Kidney (tissue), 14 donors: ENCODE data around the gene SEMA6A. TPM values are rescaled to one million over a fixed set of nuclear protein-coding genes. Genes with fewer than 3 reads are reported as not detected.

Source experiments
- DNase-seq, 5 donors: peaks; one replicate each; pipeline ENCODE4 v3.0.0-alpha.2; 2013 to 2020
- FAIRE-seq: peaks from 2 replicates; lab custom pipeline; 2012; peaks lifted over from hg19 to GRCh38; lab: Jason Lieb, UNC
- H3K27ac ChIP-seq, 2 donors: one replicate each; pipeline ENCODE4 v1.7.0; 2013; ENCODE audit warnings: low read depth in 2 of 2, low read length in 2 of 2, inconsistent platforms in 1 of 2
- H3K27me3 ChIP-seq: one replicate; pipeline ENCODE4 v1.7.1; 2013; ENCODE audit warnings: low read length, inconsistent platforms; ENCODE audit not compliant: control insufficient read depth, insufficient read depth
- H3K36me3 ChIP-seq, 3 donors: one replicate each; pipeline versions ENCODE4 v1.7.0 to v1.7.1; 2013; ENCODE audit warnings: low read length in 3 of 3, control low read depth in 1 of 3, inconsistent platforms in 1 of 3; ENCODE audit not compliant: insufficient read depth in 3 of 3, control insufficient read depth in 2 of 3
- H3K4me1 ChIP-seq, 3 donors: one replicate each; pipeline versions ENCODE4 v1.7.0 to v1.7.1; 2013; ENCODE audit warnings: low read length in 3 of 3, inconsistent platforms in 1 of 3, low read depth in 1 of 3; ENCODE audit not compliant: control insufficient read depth in 2 of 3, insufficient read depth in 2 of 3
- H3K4me3 ChIP-seq, 3 donors: one replicate each; pipeline versions ENCODE4 v1.7.0 to v1.8.1; 2013; ENCODE audit warnings: low read length in 3 of 3, control low read depth in 1 of 3, inconsistent platforms in 1 of 3
- H3K9ac ChIP-seq, 3 donors: one replicate each; pipeline versions ENCODE4 v1.7.0 to v1.7.1; 2013; ENCODE audit warnings: low read length in 3 of 3, control low read depth in 1 of 3, inconsistent platforms in 1 of 3
- H3K9me3 ChIP-seq, 3 donors: one replicate each; pipeline versions ENCODE4 v1.7.0 to v1.7.1; 2013; ENCODE audit warnings: low read length in 3 of 3, control low read depth in 1 of 3, inconsistent platforms in 1 of 3; ENCODE audit not compliant: control insufficient read depth in 2 of 3, insufficient read depth in 1 of 3
- intact Hi-C: fragments of 100-400 bp; cut with DNase I; formaldehyde crosslinking; loops from one replicate; pipeline ENCODE4 v1.11.1; 2022
- polyA plus RNA-seq: library from polyadenylated mRNA; stranded (reverse); fragments of 350-450 nt; fragmentation: Illumina TruSeq; extraction: RNeasy Lipid Tissue Mini Kit (QIAGEN cat#74804); gene quantifications from one replicate; pipeline ENCODE4 v1.2.3, GENCODE V29; 2014; ENCODE audit warnings: low read depth, low replicate concordance; ENCODE audit not compliant: insufficient read depth
- total RNA-seq: library from RNA; stranded (reverse); fragmentation: NEBNext Ultra II Directional; extraction: Animal tissue kit (Norgen Biotek cat#: 25700); gene quantifications from one replicate; pipeline ENCODE4 v1.2.1, GENCODE V29; 2021
- TF ChIP-seq, protein P1 (sequence below): IDR thresholded peaks from 3 replicates; pipeline ENCODE4 v1.5.1; 2012; ENCODE audit warnings: mild to moderate bottlenecking, moderate library complexity, borderline replicate concordance; ENCODE audit not compliant: insufficient read depth; ENCODE audit errors: extremely low read depth
- donor health status: control.
- donor health status: control.
- donor health status: control.
- donor health status: control.
- donor health status: control.
- donor health status: DM: yes; HTN: yes; CAD: no.
- donor health status: Normal renal cell carcinoma (clear cell type).

Gene SEMA6A
- total and polyA plus RNA-seq, 2 donors from 2014 or later = 4.0 to 51.6 TPM

- DNase-seq (no peak), FAIRE-seq (no peak)
- Histone ChIP-seq H3K4me1 (peaks cover 0 to 7% (median 4%) of the 10 kb centered on the region in 3 donors), H3K27ac (no peak overlapping the region), H3K9me3 (no peaks in the 10 kb centered on the region), H3K36me3 (no peaks in the 10 kb centered on the region), H3K9ac (no peak overlapping the region), H3K27me3 (no peaks in the 10 kb centered on the region), H3K4me3 (no peak overlapping the region)
- TF ChIP-seq, protein P1, sequence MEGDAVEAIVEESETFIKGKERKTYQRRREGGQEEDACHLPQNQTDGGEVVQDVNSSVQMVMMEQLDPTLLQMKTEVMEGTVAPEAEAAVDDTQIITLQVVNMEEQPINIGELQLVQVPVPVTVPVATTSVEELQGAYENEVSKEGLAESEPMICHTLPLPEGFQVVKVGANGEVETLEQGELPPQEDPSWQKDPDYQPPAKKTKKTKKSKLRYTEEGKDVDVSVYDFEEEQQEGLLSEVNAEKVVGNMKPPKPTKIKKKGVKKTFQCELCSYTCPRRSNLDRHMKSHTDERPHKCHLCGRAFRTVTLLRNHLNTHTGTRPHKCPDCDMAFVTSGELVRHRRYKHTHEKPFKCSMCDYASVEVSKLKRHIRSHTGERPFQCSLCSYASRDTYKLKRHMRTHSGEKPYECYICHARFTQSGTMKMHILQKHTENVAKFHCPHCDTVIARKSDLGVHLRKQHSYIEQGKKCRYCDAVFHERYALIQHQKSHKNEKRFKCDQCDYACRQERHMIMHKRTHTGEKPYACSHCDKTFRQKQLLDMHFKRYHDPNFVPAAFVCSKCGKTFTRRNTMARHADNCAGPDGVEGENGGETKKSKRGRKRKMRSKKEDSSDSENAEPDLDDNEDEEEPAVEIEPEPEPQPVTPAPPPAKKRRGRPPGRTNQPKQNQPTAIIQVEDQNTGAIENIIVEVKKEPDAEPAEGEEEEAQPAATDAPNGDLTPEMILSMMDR = no peak
- intact Hi-C loops = no loop called here
Observed at GRCh38 chr5:116534964-116535651, 39.5 kb downstream of the SEMA6A start.

GRCh38 chr5:116532762-116533525, 41.7 kb downstream of the SEMA6A start:
- peak overlapping the region in 1 of 3 donors; percentile 24 for H3K4me3 ChIP-seq
- no peaks in the 10 kb centered on the region for H3K9me3 ChIP-seq
- H3K27me3 ChIP-seq = no peaks in the 10 kb centered on the region
- no peak overlapping the region for H3K27ac ChIP-seq
- H3K36me3 ChIP-seq = no peaks in the 10 kb centered on the region
- intact Hi-C loops = no loop called here
- DNase-seq = peak in 3 of 5 donors; percentile 58 to 89 (median 81)
- FAIRE-seq = no peak
- peaks cover 9 to 14% (median 14%) of the 10 kb centered on the region in 3 donors for H3K4me1 ChIP-seq
- H3K9ac ChIP-seq = no peak overlapping the region
- TF ChIP-seq, protein P1 = no peak

- Histone ChIP-seq H3K27me3 (no peaks in the 10 kb centered on the region), H3K9me3 (no peaks in the 10 kb centered on the region), H3K4me3 (no peak overlapping the region), H3K27ac (no peak overlapping the region), H3K4me1 (peaks cover 13 to 14% (median 13%) of the 10 kb centered on the region in 3 donors), H3K36me3 (no peaks in the 10 kb centered on the region), H3K9ac (no peak overlapping the region)
- no peak for FAIRE-seq
- TF ChIP-seq, protein P1 = no peak
- no peak for DNase-seq
- intact Hi-C loops = no loop called here
Observed at GRCh38 chr5:116531635-116532034, 43.0 kb downstream of the SEMA6A start.
